ENCODE measurements around the gene SHISA4. TPM values are rescaled to one million over a fixed set of nuclear protein-coding genes. Genes with fewer than 3 reads are reported as not detected.

SHISA4 gene
- total RNA-seq, 1 donor from 2014 or later: 7.8 TPM

DNA sequence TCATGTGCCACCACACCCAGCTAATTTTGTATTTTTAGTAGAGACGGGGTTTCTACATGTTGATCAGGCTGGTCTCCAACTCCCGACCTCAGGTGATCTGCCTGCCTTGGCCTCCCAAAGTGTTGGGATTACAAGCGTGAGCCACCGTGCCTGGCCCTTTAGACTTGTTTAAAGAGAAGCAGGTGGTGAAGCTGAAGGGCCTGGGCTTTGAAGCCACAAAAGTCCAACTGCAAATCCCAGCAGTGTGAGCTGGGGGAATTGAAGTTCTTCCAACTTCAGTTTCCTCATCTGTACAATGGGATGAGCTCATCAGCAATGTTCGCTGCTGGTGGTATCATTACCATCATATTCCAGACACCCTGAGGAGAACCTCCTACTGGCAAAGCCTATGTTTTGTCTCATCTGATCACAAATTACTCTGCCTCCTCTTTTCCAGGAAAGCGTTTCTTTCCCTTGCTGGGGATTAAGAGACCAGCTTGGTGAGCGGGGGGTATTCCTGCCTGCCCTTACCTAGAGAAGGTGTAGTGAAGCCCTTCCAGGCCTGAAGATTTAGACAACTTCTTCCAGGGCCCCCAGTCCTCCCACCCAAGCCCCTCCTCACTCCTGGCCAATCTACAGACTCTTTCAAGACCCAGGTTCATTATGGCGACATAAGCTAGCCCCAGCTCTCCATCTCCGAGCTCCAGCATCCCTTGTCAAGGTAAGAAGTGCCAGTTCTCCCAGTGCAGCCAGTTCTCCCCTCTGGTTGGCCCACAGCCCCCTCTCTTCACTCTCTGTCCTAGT is 2.4 kb upstream of the SHISA4 start:
- peaks cover 36% of the 10 kb centered on the region for H3K4me1 ChIP-seq
- no peak overlapping the region for H3K27ac ChIP-seq
- no peak for DNase-seq
- TF ChIP-seq, protein P1, sequence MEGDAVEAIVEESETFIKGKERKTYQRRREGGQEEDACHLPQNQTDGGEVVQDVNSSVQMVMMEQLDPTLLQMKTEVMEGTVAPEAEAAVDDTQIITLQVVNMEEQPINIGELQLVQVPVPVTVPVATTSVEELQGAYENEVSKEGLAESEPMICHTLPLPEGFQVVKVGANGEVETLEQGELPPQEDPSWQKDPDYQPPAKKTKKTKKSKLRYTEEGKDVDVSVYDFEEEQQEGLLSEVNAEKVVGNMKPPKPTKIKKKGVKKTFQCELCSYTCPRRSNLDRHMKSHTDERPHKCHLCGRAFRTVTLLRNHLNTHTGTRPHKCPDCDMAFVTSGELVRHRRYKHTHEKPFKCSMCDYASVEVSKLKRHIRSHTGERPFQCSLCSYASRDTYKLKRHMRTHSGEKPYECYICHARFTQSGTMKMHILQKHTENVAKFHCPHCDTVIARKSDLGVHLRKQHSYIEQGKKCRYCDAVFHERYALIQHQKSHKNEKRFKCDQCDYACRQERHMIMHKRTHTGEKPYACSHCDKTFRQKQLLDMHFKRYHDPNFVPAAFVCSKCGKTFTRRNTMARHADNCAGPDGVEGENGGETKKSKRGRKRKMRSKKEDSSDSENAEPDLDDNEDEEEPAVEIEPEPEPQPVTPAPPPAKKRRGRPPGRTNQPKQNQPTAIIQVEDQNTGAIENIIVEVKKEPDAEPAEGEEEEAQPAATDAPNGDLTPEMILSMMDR (IDR thresholded peaks at IDR 0.05): no peak
- intact Hi-C loops (cut with DNase I): no loop called here
- H3K9me3 ChIP-seq: no peaks in the 10 kb centered on the region
- no peak overlapping the region for H3K4me3 ChIP-seq
- ATAC-seq: no peak
- no peaks in the 10 kb centered on the region for H3K27me3 ChIP-seq (ENCODE audit: low read depth)
- no peaks in the 10 kb centered on the region for H3K36me3 ChIP-seq

DNA sequence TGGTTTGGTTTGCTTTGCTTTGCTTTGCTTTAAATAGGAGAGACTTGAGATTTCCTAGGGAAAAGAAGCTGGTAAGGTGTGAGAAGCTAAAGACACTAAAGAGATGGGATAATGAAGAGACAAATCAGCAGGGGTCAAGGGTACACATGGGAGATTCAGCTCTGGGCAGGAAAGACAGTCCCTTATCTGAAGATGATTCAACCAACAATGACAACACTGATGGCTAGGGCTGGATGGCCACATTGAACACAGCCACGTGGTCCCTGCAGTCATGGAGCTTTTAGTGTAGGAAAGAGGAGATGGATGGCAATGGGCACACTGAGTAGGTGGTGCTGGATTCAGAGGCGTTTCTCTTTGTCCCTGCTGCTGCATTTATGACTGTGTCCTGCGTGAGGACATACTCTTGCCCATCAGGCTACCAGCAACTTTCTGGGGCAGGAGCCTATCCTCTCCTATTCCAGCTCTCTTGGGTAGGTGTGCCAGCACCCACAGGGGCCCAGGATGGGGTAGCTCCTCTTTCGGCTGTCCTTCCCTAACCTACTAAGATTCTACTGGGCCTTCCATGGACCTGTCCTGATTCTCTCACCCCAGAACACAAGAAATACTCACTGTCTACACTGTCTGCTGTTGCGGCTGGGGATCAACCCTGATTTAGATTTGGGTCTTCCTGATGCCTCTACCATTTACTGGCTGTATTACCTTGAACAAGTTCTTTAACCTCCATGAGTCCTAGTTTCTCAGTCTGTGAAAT is 1.4 kb upstream of the SHISA4 start:
- peaks cover 36% of the 10 kb centered on the region for H3K4me1 ChIP-seq
- no peak for DNase-seq
- H3K9me3 ChIP-seq: no peaks in the 10 kb centered on the region
- no peak overlapping the region for H3K27ac ChIP-seq
- no peak for ATAC-seq
- intact Hi-C loops (cut with DNase I): no loop called here
- no peaks in the 10 kb centered on the region for H3K36me3 ChIP-seq
- H3K4me3 ChIP-seq: no peak overlapping the region
- TF ChIP-seq, protein P1 (IDR thresholded peaks at IDR 0.05): no peak
- no peaks in the 10 kb centered on the region for H3K27me3 ChIP-seq (ENCODE audit: low read depth)

DNA sequence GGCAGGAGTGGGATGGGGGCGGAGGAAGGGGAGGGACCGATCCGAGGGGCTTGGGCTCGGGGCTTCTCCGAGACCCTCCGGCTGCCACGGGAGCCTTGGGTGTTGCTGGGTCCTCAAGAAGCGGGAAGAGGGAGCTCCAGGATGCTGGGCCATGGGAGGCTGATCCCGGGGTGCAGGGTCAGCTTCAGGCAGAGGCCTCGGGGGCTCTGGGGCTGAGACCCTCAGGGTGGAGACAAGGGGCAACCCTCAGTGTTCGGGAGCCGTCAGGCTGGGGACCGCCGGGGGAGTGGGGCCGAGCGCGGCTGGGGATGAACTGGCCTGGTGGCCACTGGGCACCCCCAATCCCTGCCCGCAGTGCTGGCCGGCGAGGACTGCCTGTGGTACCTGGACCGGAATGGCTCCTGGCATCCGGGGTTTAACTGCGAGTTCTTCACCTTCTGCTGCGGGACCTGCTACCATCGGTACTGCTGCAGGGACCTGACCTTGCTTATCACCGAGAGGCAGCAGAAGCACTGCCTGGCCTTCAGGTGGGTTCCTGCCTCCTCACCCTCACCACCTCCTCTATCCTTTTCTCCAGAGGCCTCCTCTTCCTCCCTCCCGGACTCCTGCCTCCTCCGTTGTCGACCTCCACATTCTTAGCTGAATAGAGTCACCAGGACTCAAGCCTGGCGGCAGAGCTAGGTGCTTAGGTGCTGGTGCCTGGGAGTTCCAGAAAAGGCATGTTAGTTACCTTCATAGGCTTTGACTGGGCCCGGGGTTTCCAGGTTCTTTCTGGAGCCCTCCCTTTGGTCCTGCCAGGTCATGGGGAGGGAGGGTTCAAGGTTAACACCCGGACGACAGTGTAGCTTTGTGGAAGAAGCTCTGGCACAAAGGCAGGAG is 631 bp downstream of the SHISA4 start:
- Histone ChIP-seq H3K27me3 (ENCODE audit: low read depth) (no peaks in the 10 kb centered on the region), H3K27ac (peak overlapping the region; percentile 60), H3K4me3 (peak overlapping the region; percentile 85), H3K36me3 (no peaks in the 10 kb centered on the region), H3K9me3 (no peaks in the 10 kb centered on the region), H3K4me1 (peaks cover 24% of the 10 kb centered on the region)
- no peak for ATAC-seq
- TF ChIP-seq, protein P1 (IDR thresholded peaks at IDR 0.05): no peak
- DNase-seq: no peak
- intact Hi-C loops (cut with DNase I): no loop called here

DNA sequence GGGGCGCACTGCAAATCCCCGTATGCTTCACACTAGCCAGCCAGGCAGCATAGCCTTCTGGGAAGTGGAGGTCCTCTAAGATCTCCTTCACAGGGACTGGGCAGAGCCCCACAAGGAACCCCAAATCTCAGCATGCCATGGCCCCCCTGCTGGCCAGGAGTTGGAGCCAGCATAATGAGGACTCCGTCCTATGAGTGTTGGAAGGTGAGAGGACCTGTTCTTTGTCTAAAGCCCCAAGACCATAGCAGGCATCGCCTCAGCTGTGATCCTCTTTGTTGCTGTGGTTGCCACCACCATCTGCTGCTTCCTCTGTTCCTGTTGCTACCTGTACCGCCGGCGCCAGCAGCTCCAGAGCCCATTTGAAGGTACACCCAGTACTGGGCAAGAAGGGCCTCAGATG is 1.5 kb downstream of the SHISA4 start:
- intact Hi-C loops (cut with DNase I): loop anchor here (10.0 kb wide), 1 partner anchor 85 kb away; no protein-coding TSS in a partner anchor
- no peak for DNase-seq
- no peak overlapping the region for H3K27ac ChIP-seq
- H3K9me3 ChIP-seq: no peaks in the 10 kb centered on the region
- H3K36me3 ChIP-seq: no peaks in the 10 kb centered on the region
- H3K27me3 ChIP-seq (ENCODE audit: low read depth): no peaks in the 10 kb centered on the region
- peaks cover 21% of the 10 kb centered on the region for H3K4me1 ChIP-seq
- ATAC-seq: no peak
- H3K4me3 ChIP-seq: no peak overlapping the region
- TF ChIP-seq, protein P1 (IDR thresholded peaks at IDR 0.05): no peak

DNA sequence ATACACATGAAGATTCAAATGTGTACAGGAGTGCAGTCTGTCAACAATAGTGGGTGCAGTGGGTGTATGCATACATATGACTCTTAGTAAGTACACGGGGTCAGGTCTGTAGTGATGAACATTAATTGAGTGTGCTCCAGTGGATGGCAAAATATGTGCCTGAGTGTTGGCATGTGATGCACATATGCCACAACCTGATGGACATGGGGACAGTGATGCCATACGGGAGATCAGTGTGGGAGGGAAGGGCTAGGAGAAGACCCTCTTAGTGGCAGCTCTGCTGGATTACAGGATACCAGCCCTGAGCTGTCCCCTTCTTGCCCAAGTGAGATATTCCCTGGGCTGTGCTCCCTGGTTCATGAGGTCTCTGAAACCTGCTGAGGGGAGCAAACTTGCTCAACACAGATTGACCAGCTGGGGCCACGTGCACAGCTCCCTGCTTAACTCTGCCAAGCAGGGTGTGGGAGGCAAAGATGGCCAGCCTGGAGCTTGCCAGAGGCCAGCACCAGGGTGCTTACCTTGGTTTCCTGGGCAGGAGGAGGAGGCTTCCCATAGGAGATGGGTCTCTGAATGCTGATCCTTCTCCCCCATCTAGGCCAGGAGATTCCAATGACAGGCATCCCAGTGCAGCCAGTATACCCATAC is 2.2 kb downstream of the SHISA4 start:
- DNase-seq (no peak), ATAC-seq (no peak)
- H3K27ac ChIP-seq: no peak overlapping the region
- H3K27me3 ChIP-seq (ENCODE audit: low read depth): no peaks in the 10 kb centered on the region
- peaks cover 15% of the 10 kb centered on the region for H3K4me1 ChIP-seq
- TF ChIP-seq, protein P1 (IDR thresholded peaks at IDR 0.05): no peak
- no peaks in the 10 kb centered on the region for H3K9me3 ChIP-seq
- H3K4me3 ChIP-seq: no peak overlapping the region
- no peaks in the 10 kb centered on the region for H3K36me3 ChIP-seq
- intact Hi-C loops (cut with DNase I): loop anchor here (10.0 kb wide), 1 partner anchor 84 kb away; no protein-coding TSS in a partner anchor

Measured in lower lobe of right lung (tissue), 2 donors.